ENCODE measurements around the gene NEURL2. TPM values are rescaled to one million over a fixed set of nuclear protein-coding genes. Genes with fewer than 3 reads are reported as not detected.

Gene NEURL2
- total and polyA plus RNA-seq, 2 experiments from 2014 or later: 4.6 to 10.9 TPM

GRCh38 chr20:45843506-45843905 is 47.5 kb downstream of the NEURL2 start (continued):
- TF ChIP-seq REST (IDR thresholded peaks at IDR 0.05; ENCODE audit: unreplicated experiment): no peak

- no peak overlapping the region for H3K4me3 ChIP-seq
- no peak overlapping the region for H3K4me2 ChIP-seq
- peaks cover 7% of the 10 kb centered on the region for H3K27me3 Mint-ChIP-seq (ENCODE audit: insufficient read depth, low read depth, poor library complexity)
- H4K20me1 ChIP-seq (replicated peaks; ENCODE audit: insufficient read depth): peaks cover 2% of the 10 kb centered on the region
- H3K27me3 ChIP-seq (ENCODE audit: insufficient read depth): no peaks in the 10 kb centered on the region
- no peak overlapping the region for H2AFZ ChIP-seq
- H3K79me2 ChIP-seq (replicated peaks; ENCODE audit: insufficient read depth): no peaks in the 10 kb centered on the region
- no peaks in the 10 kb centered on the region for H3K9me3 Mint-ChIP-seq
- no peaks in the 10 kb centered on the region for H3K4me1 Mint-ChIP-seq
- peaks cover 12% of the 10 kb centered on the region; the same call in 1 of the 2 replicates for H3F3A ChIP-seq (replicated peaks; ENCODE audit: low read depth)
- H3K9me2 ChIP-seq (ENCODE audit: insufficient read depth): no peaks in the 10 kb centered on the region
- no peak overlapping the region; the same call in 2 of the 3 replicates for H3K4me3 Mint-ChIP-seq
- H3K36me3 Mint-ChIP-seq (ENCODE audit: low read depth): peaks cover 28% of the 10 kb centered on the region
- peaks cover 16% of the 10 kb centered on the region; the same call in 1 of the 2 replicates for H3K36me3 ChIP-seq (ENCODE audit: insufficient read depth)
- ATAC-seq: no peak
- H3K27ac Mint-ChIP-seq: no peak overlapping the region
- no peak for DNase-seq (ENCODE audit: low spot score)
- no peak overlapping the region for H3K27ac ChIP-seq (ENCODE audit: low read depth)
- no peak for TF ChIP-seq JUNB (IDR thresholded peaks at IDR 0.05; ENCODE audit: unreplicated experiment)
- no peak for TF ChIP-seq ZNF114 (CRISPR knock-in tag; IDR thresholded peaks at IDR 0.05)
- no peak for TF ChIP-seq REST (IDR thresholded peaks at IDR 0.05; ENCODE audit: unreplicated experiment)
- no peaks in the 10 kb centered on the region; the same call in 1 of the 2 replicates for H3K4me1 ChIP-seq (ENCODE audit: insufficient read depth)
Observed at GRCh38 chr20:45842169-45842812, 48.7 kb downstream of the NEURL2 start.

Data from GM23338 (cell line).